ENCODE results near the gene WDR35. TPM values are rescaled to one million over a fixed set of nuclear protein-coding genes. Genes with fewer than 3 reads are reported as not detected.

WDR35 gene
- total and polyA plus RNA-seq, 10 of the 15 experiments (the other 5 are each of a cell fraction or from before 2014, with no cell fraction given) = 3.0 to 9.3 (median 6.3) TPM

DNA sequence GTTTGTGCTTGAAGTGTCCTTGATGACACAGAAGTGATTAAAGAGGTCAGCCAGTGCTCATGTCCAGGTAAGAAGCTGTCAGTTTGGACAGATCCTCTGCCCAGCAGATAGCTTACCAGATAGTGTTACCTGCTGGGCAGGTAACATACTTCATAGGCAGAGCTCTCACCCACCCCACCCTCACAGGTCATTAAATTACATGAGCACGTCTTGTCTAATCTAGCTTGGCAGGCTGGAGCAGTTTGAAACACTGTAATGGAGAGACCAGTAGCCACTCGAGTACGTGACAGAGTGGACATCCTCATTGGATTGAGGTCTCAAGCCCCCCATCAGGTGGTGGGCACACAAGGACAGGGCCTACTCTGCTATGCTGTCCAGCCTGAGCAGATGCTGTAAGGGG is 115.2 kb downstream of the WDR35 start:
- H3K4me3 ChIP-seq = no peak overlapping the region
- DNase-seq (ENCODE audit: low read depth, low spot score) = no peak
- ATAC-seq = no peak
- H3K4me2 ChIP-seq (ENCODE audit: control insufficient read depth, insufficient read depth) = no peak overlapping the region
- TF ChIP-seq RELA (IDR thresholded peaks at IDR 0.05; ENCODE audit: borderline replicate concordance, partially characterized antibody) = no peak
- no peak for TF ChIP-seq MXI1 (IDR thresholded peaks at IDR 0.05; ENCODE audit: low read depth, low read length)
- no peak for TF ChIP-seq SRF (IDR thresholded peaks at IDR 0.05; ENCODE audit: low read depth in 2 of 2, low read length in 2 of 2)
- no peaks in the 10 kb centered on the region for H3K36me3 ChIP-seq (ENCODE audit: control insufficient read depth in 2 of 2, insufficient read depth in 2 of 2, low read length in 1 of 2)
- POLR2A ChIA-PET = interaction anchor here (0.5 kb wide), 1 partner anchor 691 kb away, joined by 3 read pairs; no protein-coding TSS in a partner anchor
- SMC1A ChIA-PET (ENCODE audit: uncharacterized antibody, unreplicated experiment) = interaction anchor here (0.8 to 1.4 kb wide), 3 partner anchors 10 to 23 kb away, joined by 3 to 4 read pairs (median 3); no protein-coding TSS in a partner anchor
- RAD21 ChIA-PET (ENCODE audit: unreplicated experiment) = no interaction called here
- no peaks in the 10 kb centered on the region for H3K9me3 ChIP-seq (replicated peaks; ENCODE audit: control insufficient read depth, insufficient read depth, low read length)
- H3K9ac ChIP-seq (ENCODE audit: control insufficient read depth, insufficient read depth, low read length) = no peak overlapping the region
- CTCF ChIA-PET = no interaction called here
- H3K27ac ChIP-seq (ENCODE audit: control insufficient read depth, insufficient read depth) = no peak overlapping the region
- H3K79me2 ChIP-seq (ENCODE audit: control insufficient read depth, insufficient read depth, low read length) = no peaks in the 10 kb centered on the region
- BruUV-seq (replicated peaks) = no TSS peak
- 81% methylated on average over 3 of the region's 3 CpGs for WGBS (ENCODE audit: insufficient coverage, insufficient replicate concordance, low lambda C conversion rate, missing lambda C conversion rate)
- H4K20me1 ChIP-seq (ENCODE audit: control insufficient read depth, insufficient read depth) = no peaks in the 10 kb centered on the region; the same call in 1 of the 2 replicates
- no peak for FAIRE-seq
- H3K27me3 ChIP-seq (replicated peaks in 1 of 2; ENCODE audit: control insufficient read depth in 2 of 2, insufficient read depth in 2 of 2, low read length in 1 of 2) = no peaks in the 10 kb centered on the region
- in situ Hi-C loops (cut with MboI) (no loop called here), intact Hi-C loops (cut with micrococcal nuclease; ENCODE audit: unreplicated experiment) (no loop called here)
- H3K4me1 ChIP-seq (ENCODE audit: control insufficient read depth, insufficient read depth, low read length) = no peaks in the 10 kb centered on the region
- no peak overlapping the region for H2AFZ ChIP-seq (ENCODE audit: control insufficient read depth, low read depth, low read length)

DNA sequence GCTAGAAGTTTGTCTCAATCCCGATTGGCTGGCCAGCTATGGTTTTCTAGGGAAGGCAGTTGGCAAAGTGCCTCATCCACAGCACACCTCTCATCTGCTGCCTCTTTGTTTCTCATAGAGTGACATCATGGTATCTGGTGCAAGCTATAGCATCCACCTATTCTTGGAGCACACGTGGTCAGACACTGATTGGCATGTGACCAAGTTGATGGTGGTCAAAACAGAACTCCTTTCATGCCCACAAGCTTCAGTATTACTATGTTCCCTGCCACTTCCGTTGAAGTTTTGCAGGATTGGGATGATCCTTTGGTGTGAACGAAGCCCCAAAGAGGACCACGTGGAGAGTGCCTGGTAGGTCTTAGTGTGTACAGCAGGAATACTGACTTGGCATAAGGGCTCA is 116.9 kb downstream of the WDR35 start:
- POLR2A ChIA-PET = no interaction called here
- FAIRE-seq (no peak), DNase-seq (ENCODE audit: low read depth, low spot score) (no peak), ATAC-seq (peak; percentile 46)
- Histone ChIP-seq H3K4me3 (no peak overlapping the region), H4K20me1 (ENCODE audit: control insufficient read depth, insufficient read depth) (no peaks in the 10 kb centered on the region; the same call in 1 of the 2 replicates), H3K27ac (ENCODE audit: control insufficient read depth, insufficient read depth) (no peak overlapping the region), H3K27me3 (replicated peaks in 1 of 2; ENCODE audit: control insufficient read depth in 2 of 2, insufficient read depth in 2 of 2, low read length in 1 of 2) (no peaks in the 10 kb centered on the region), H3K4me1 (ENCODE audit: control insufficient read depth, insufficient read depth, low read length) (no peaks in the 10 kb centered on the region), H3K9ac (ENCODE audit: control insufficient read depth, insufficient read depth, low read length) (no peak overlapping the region), H2AFZ (ENCODE audit: control insufficient read depth, low read depth, low read length) (no peak overlapping the region), H3K36me3 (ENCODE audit: control insufficient read depth in 2 of 2, insufficient read depth in 2 of 2, low read length in 1 of 2) (no peaks in the 10 kb centered on the region), H3K9me3 (replicated peaks; ENCODE audit: control insufficient read depth, insufficient read depth, low read length) (no peaks in the 10 kb centered on the region), H3K4me2 (ENCODE audit: control insufficient read depth, insufficient read depth) (no peak overlapping the region), H3K79me2 (ENCODE audit: control insufficient read depth, insufficient read depth, low read length) (no peaks in the 10 kb centered on the region)
- TF ChIP-seq STAT3 (IDR thresholded peaks at IDR 0.05; ENCODE audit: low read depth, low read length) = no peak
- TF ChIP-seq, protein P1, sequence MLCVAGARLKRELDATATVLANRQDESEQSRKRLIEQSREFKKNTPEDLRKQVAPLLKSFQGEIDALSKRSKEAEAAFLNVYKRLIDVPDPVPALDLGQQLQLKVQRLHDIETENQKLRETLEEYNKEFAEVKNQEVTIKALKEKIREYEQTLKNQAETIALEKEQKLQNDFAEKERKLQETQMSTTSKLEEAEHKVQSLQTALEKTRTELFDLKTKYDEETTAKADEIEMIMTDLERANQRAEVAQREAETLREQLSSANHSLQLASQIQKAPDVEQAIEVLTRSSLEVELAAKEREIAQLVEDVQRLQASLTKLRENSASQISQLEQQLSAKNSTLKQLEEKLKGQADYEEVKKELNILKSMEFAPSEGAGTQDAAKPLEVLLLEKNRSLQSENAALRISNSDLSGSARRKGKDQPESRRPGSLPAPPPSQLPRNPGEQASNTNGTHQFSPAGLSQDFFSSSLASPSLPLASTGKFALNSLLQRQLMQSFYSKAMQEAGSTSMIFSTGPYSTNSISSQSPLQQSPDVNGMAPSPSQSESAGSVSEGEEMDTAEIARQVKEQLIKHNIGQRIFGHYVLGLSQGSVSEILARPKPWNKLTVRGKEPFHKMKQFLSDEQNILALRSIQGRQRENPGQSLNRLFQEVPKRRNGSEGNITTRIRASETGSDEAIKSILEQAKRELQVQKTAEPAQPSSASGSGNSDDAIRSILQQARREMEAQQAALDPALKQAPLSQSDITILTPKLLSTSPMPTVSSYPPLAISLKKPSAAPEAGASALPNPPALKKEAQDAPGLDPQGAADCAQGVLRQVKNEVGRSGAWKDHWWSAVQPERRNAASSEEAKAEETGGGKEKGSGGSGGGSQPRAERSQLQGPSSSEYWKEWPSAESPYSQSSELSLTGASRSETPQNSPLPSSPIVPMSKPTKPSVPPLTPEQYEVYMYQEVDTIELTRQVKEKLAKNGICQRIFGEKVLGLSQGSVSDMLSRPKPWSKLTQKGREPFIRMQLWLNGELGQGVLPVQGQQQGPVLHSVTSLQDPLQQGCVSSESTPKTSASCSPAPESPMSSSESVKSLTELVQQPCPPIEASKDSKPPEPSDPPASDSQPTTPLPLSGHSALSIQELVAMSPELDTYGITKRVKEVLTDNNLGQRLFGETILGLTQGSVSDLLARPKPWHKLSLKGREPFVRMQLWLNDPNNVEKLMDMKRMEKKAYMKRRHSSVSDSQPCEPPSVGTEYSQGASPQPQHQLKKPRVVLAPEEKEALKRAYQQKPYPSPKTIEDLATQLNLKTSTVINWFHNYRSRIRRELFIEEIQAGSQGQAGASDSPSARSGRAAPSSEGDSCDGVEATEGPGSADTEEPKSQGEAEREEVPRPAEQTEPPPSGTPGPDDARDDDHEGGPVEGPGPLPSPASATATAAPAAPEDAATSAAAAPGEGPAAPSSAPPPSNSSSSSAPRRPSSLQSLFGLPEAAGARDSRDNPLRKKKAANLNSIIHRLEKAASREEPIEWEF (IDR thresholded peaks at IDR 0.05; ENCODE audit: insufficient replicate concordance, low read depth, low read length) = no peak
- no peak for TF ChIP-seq ZZZ3 (IDR thresholded peaks at IDR 0.05; ENCODE audit: control insufficient read depth, insufficient read length, low read depth)
- peak; percentile 14; the same call in 1 of the 2 replicates for TF ChIP-seq RUNX3 (IDR thresholded peaks at IDR 0.05; ENCODE audit: low read length)
- no peak for TF ChIP-seq PML (IDR thresholded peaks at IDR 0.05; ENCODE audit: low read length)
- WGBS (ENCODE audit: insufficient coverage, insufficient replicate concordance, low lambda C conversion rate, missing lambda C conversion rate) = 27% methylated on average over 5 of the region's 5 CpGs
- CTCF ChIA-PET = interaction anchor here (1.2 to 2.6 kb wide), 3 partner anchors 9 to 47 kb away, joined by 4 to 13 read pairs (median 4); no protein-coding TSS in a partner anchor
- no TSS peak for BruUV-seq (replicated peaks)
- RAD21 ChIA-PET (ENCODE audit: unreplicated experiment) = no interaction called here
- intact Hi-C loops (cut with micrococcal nuclease; ENCODE audit: unreplicated experiment) = no loop called here
- in situ Hi-C loops (cut with MboI) = no loop called here
- SMC1A ChIA-PET (ENCODE audit: uncharacterized antibody, unreplicated experiment) = interaction anchor here (0.9 kb wide), 1 partner anchor 13 kb away, joined by 3 read pairs; no protein-coding TSS in a partner anchor

Data from GM12878 (cell line).